KG1 (cell line): Measurements from ENCODE around the gene RBBP5.

ENCODE experiments used
- DNase-seq: peaks from one replicate; lab custom pipeline; 2025; lab: John Stamatoyannopoulos, UW

The RBBP5 gene

DNA sequence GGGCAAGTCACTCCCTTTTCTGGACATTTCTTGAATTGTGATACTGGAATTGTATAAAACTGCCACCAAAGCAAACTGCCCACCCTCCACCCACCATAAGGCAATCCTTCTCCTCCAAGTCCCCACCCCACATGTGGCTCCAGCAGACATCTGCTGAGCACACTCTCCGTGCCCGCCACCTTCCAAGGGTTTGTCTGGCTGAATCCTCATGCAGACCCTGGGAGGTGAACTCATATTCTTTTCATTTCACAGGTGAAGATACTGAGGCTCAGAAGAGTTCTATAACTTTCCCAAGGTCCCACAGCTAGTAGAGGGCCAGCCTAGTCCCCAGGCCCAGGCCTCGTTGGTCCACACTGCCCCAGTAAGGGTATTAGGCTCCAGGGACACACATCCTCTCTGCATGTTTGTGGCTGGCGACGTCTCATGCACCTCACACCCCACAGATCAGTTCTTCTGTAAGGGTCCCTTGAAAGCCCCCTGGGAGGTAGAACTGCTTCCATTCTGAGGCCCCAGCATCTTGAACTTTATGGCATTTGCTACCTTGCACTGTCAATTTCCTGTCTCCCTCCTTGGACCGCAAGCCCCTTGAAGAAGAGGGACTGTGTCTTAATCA, 64.7 kb downstream of the RBBP5 start:
- DNase-seq = no peak

DNA sequence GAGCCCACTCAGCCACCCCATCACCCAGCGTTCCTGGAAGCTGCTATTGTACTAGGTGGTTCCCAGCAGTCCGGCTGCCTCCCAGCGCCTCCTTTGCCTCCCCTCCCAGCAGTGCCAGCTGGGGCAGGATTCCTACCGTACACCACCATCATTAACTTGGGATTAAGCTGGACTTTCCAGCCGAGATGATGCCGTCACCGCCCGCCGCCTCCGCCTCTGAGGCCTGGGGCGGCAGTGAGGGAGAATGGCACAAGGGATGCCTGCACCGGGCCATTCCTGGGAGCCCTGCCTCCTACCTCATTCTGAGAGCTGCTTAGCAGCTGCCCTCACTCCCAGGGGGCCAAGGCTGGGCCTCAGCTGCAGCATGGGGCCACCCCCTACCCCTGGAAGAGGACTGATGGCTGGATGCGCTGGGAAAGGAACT, 65.6 kb downstream of the RBBP5 start:
- DNase-seq = no peak

GRCh38 chr1:205054013-205054412, 67.8 kb downstream of the RBBP5 start:
- no peak for DNase-seq

DNA sequence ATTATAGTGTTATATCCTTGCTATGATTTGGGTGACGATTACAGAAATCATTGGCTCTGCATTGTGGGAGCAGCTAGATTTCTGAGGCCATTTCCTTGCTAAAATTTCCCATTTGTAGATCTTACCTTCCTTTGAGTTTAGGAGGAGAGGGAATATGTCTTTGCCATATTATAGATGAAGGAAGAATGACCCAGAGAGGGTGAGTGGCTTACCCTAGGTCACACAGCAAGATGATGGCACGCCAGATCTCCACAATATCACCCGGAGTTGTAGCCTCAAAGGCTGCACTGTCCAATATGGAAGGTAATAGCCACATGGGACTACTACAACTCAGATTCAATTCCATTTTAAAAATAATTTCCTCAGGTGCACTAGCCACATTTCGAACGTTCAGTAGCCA, 68.5 kb downstream of the RBBP5 start:
- no peak for DNase-seq

DNA sequence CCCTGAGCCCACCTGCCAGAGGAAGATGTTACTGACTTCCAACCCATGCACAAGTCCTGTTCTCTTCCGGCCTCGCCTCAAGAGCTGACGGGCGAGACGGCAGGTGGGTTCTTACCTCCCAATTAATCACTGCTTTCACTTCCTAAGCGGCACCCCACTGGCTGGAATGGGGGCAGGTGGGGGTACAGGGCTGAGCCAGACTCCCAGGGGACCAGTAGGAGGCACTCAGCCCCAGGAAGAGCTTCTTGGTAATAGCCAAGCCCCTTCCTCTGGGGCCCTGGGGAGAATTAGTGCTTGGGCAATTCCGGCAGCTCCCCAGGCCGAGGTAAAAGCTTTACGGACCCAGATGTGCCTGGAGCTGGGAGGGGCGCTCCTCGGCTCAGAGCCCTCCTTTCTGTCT, 69.1 kb downstream of the RBBP5 start:
- no peak for DNase-seq

GRCh38 chr1:205049479-205049878, 72.3 kb downstream of the RBBP5 start:
- DNase-seq = no peak

GRCh38 chr1:205048382-205048781, 73.4 kb downstream of the RBBP5 start:
- no peak for DNase-seq

GRCh38 chr1:205047764-205048231, 74.0 kb downstream of the RBBP5 start:
- DNase-seq = no peak

GRCh38 chr1:205046870-205047269, 74.9 kb downstream of the RBBP5 start:
- DNase-seq = no peak

DNA sequence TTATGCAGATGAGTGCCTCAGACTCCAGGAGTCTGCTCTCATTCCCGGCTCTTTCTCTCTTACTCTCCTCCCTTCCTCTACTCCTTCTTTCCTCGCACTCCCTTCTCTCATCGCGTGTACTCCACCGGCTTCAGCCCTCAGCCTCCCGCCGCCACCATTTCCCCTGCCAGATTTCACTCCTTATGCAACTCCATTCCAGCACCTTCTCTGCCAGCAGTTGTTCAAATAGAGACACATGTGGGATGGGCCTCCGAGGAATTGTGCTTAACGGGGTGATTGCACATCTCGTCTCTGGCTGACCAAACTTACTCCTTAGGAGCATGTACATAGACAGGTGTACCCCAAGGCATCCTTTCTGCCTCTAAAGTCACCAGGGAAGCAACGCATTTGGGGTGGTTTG, 76.6 kb downstream of the RBBP5 start:
- DNase-seq = no peak

- DNase-seq = no peak
Observed at GRCh38 chr1:205044741-205045140, 77.0 kb downstream of the RBBP5 start.

DNA sequence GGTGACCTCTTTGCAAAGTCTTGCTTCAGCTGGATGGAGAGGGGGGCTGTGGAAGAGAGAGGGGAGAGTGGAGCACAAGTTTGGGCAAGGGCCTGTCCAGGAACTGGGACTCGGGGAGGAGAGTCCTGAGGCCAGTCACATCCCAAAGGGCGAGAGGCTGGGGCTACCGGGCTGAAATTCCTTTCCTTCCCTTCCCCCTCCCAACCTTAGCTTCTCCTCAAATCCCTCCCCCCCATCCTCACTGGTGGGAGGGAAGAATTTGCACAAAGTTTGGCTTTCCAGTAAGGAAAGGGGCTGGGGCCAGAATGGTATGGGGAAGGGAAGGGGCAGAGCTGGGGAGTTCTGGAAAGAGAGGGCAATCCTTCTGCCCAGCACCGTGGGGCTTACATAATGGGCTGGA, 77.9 kb downstream of the RBBP5 start:
- no peak for DNase-seq

- no peak for DNase-seq
Observed at GRCh38 chr1:205042911-205043806, 78.6 kb downstream of the RBBP5 start, which contains the start of gene CNTN2. Gene CNTN2 (plus strand): TSS chr1:205043212. CDS start chr1:205053186, 9,974 bp downstream.

DNA sequence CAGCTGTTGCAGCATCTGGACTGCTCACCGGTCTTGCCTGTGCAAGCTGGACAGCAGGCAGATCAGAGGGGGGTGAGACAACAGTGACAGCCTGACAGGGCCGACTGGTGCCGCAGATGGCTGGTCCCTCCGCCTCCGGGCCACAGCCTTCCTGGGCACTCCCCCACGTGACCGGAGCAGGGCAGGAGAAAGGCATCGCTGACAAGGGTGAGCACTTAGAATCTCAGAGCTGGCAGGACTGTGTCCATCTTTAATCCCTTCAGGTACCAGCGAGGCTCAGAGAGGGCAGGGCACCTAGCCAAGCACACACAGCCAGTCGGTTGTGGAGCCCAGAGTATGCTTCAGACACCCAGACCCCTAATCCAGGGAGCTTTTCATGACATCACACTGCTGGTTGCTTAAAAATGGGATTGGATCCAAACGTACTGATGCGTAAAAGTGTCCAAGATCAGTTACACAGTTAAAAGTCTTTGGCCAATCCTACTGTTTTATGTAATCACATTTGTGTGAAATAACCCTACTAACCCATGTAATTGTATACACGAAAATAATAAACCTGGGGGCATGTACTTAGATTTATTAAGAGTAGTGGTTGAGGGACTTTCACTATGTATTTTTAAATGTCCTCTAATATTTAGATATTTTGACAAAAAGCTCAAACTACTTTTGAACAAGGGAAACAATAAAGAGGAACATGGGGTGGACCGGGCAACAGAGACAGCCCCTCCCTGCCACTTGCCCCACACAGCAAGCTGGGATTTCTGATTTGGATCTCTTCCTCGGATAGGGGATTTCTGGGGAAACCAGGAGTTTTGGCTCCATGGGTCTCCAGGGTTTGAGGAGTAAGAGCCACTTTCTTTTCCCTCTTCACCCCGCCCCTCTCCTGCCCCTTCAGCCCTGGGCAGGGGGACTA, 79.5 kb downstream of the RBBP5 start:
- no peak for DNase-seq

GRCh38 chr1:205041001-205041715, 80.6 kb downstream of the RBBP5 start:
- DNase-seq = no peak

DNA sequence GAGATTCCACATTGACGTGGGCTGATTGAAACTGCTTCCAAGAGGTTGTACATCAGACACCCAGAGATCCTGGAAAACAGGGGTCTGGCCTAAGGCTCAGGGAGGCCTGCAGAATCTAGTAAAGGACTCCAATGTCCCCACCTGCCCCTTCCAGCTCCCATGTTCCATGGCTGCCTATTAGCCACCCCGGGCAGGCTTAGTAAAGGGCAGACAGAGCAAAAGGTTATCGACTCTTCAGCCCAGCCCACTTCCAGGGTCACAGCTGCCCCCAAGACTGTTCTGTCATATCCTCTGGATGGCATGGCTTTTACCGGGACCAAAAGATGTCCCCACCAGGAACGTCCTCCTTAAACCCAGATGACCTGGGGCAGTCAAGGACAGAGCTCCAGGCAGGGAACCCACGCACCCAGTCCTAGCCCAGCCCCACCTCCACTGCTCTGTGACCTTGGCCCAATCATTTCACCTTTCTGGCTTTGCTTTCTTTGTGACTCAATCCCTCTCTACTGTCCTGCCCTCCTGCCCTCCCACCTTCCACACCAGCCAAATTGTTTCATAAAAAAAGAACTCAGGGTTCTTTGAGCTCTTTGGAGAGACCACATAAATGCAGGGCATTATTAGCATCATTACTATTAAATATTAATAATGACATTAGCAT, 83.5 kb downstream of the RBBP5 start:
- DNase-seq = no peak

GRCh38 chr1:205037539-205037938, 84.2 kb downstream of the RBBP5 start:
- no peak for DNase-seq
